Measurements from ENCODE around the gene MRPS30.
"Not testable (repeated sequence)": the region's sequence is repeated elsewhere in the genome, so short reads cannot be mapped to it uniquely, and the experiment has no call there.

The MRPS30 gene

GRCh38 chr5:44789372-44789995 lies 19.3 kb upstream of the MRPS30 start:
- not testable (repeated sequence) for H3K4me1 ChIP-seq (ENCODE audit: control insufficient read depth in 5 of 5, insufficient read depth in 5 of 5, low read length in 5 of 5); H3K9ac ChIP-seq (ENCODE audit: low read length in 5 of 5); H3K4me3 ChIP-seq (ENCODE audit: low read depth in 1 of 5, low read length in 5 of 5); H3K27ac ChIP-seq (ENCODE audit: low read depth, low read length); H3K36me3 ChIP-seq (ENCODE audit: control insufficient read depth in 5 of 5, insufficient read depth in 5 of 5, low read length in 5 of 5); H3K27me3 ChIP-seq (ENCODE audit: control insufficient read depth in 5 of 5, insufficient read depth in 4 of 5, low read length in 5 of 5)
- peaks cover 0 to 14% (median 6%) of the 10 kb centered on the region in 5 donors for H3K9me3 ChIP-seq (ENCODE audit: control insufficient read depth in 5 of 5, low read length in 5 of 5)

GRCh38 chr5:44792031-44792673 lies 16.6 kb upstream of the MRPS30 start:
- H3K9me3 ChIP-seq (ENCODE audit: control insufficient read depth in 5 of 5, low read length in 5 of 5), result peaks cover 0 to 20% (median 9%) of the 10 kb centered on the region in 5 donors
- H3K27ac ChIP-seq (ENCODE audit: low read depth, low read length); H3K27me3 ChIP-seq (ENCODE audit: control insufficient read depth in 5 of 5, insufficient read depth in 4 of 5, low read length in 5 of 5); H3K4me1 ChIP-seq (ENCODE audit: control insufficient read depth in 5 of 5, insufficient read depth in 5 of 5, low read length in 5 of 5); H3K9ac ChIP-seq (ENCODE audit: low read length in 5 of 5); H3K4me3 ChIP-seq (ENCODE audit: low read depth in 1 of 5, low read length in 5 of 5); H3K36me3 ChIP-seq (ENCODE audit: control insufficient read depth in 5 of 5, insufficient read depth in 5 of 5, low read length in 5 of 5): not testable (repeated sequence)

DNA sequence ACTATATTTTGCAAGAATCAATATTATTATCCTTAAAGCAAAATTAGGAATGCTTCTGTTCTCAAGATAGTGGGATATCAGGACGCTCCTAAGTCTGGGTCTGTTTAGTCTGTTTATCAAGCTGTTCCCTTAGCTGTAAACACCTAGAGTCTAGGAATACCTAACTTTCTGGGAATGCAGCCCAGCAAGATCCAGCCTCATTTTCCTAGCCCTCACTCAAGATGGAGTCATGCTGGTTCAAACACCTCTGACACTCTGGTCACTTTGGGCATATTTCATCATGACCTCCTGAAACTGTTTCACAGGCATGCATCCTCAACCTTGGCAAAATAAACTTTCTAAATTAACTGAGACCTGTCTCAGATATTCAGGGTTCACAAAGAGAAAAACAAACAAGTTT lies 14.4 kb upstream of the MRPS30 start:
- Histone ChIP-seq H3K4me3 (ENCODE audit: low read depth in 1 of 5, low read length in 5 of 5) (no peak overlapping the region), H3K36me3 (ENCODE audit: control insufficient read depth in 5 of 5, insufficient read depth in 5 of 5, low read length in 5 of 5) (no peaks in the 10 kb centered on the region), H3K9ac (ENCODE audit: low read length in 5 of 5) (no peak overlapping the region), H3K27me3 (ENCODE audit: control insufficient read depth in 5 of 5, insufficient read depth in 4 of 5, low read length in 5 of 5) (no peaks in the 10 kb centered on the region), H3K4me1 (ENCODE audit: control insufficient read depth in 5 of 5, insufficient read depth in 5 of 5, low read length in 5 of 5) (no peaks in the 10 kb centered on the region), H3K27ac (ENCODE audit: low read depth, low read length) (no peak overlapping the region), H3K9me3 (ENCODE audit: control insufficient read depth in 5 of 5, low read length in 5 of 5) (peaks cover 0 to 19% (median 10%) of the 10 kb centered on the region in 5 donors)

GRCh38 chr5:44795496-44795895 lies 13.3 kb upstream of the MRPS30 start:
- no peak overlapping the region for H3K9ac ChIP-seq (ENCODE audit: low read length in 5 of 5)
- no peaks in the 10 kb centered on the region for H3K4me1 ChIP-seq (ENCODE audit: control insufficient read depth in 5 of 5, insufficient read depth in 5 of 5, low read length in 5 of 5)
- H3K27ac ChIP-seq (ENCODE audit: low read depth, low read length), result no peak overlapping the region
- H3K9me3 ChIP-seq (ENCODE audit: control insufficient read depth in 5 of 5, low read length in 5 of 5), result peaks cover 0 to 19% (median 10%) of the 10 kb centered on the region in 5 donors
- H3K36me3 ChIP-seq (ENCODE audit: control insufficient read depth in 5 of 5, insufficient read depth in 5 of 5, low read length in 5 of 5), result no peaks in the 10 kb centered on the region
- H3K4me3 ChIP-seq (ENCODE audit: low read depth in 1 of 5, low read length in 5 of 5), result no peak overlapping the region
- no peaks in the 10 kb centered on the region for H3K27me3 ChIP-seq (ENCODE audit: control insufficient read depth in 5 of 5, insufficient read depth in 4 of 5, low read length in 5 of 5)

DNA sequence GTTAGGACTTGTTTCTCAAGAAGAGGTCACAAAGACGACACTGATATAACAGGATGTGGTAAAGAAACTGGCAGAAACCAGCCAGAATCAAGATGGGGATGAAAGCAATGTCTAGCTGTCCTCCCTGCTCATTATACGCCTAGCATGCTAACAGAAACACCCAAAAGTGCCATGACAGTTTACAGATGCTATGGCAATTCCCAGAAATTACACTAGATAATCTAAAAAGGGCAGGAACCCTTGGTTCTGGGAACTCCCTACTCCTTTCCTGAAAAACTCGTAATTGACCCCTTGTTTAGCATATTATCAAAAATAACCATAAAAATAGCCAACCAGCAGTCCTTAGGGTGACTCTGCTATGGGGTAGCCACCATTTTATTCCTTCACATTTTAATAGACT lies 10.9 kb upstream of the MRPS30 start:
- Histone ChIP-seq H3K9ac (ENCODE audit: low read length in 5 of 5) (no peak overlapping the region), H3K27ac (ENCODE audit: low read depth, low read length) (no peak overlapping the region), H3K4me3 (ENCODE audit: low read depth in 1 of 5, low read length in 5 of 5) (no peak overlapping the region), H3K4me1 (ENCODE audit: control insufficient read depth in 5 of 5, insufficient read depth in 5 of 5, low read length in 5 of 5) (no peaks in the 10 kb centered on the region), H3K36me3 (ENCODE audit: control insufficient read depth in 5 of 5, insufficient read depth in 5 of 5, low read length in 5 of 5) (no peaks in the 10 kb centered on the region), H3K9me3 (ENCODE audit: control insufficient read depth in 5 of 5, low read length in 5 of 5) (peaks cover 0 to 19% (median 10%) of the 10 kb centered on the region in 5 donors), H3K27me3 (ENCODE audit: control insufficient read depth in 5 of 5, insufficient read depth in 4 of 5, low read length in 5 of 5) (no peaks in the 10 kb centered on the region)

- H3K4me3 ChIP-seq (ENCODE audit: low read depth in 1 of 5, low read length in 5 of 5), result no peak overlapping the region
- peaks cover 0 to 3% (median 0%) of the 10 kb centered on the region in 5 donors for H3K9me3 ChIP-seq (ENCODE audit: control insufficient read depth in 5 of 5, low read length in 5 of 5)
- H3K36me3 ChIP-seq (ENCODE audit: control insufficient read depth in 5 of 5, insufficient read depth in 5 of 5, low read length in 5 of 5), result no peaks in the 10 kb centered on the region
- no peak overlapping the region for H3K9ac ChIP-seq (ENCODE audit: low read length in 5 of 5)
- H3K27me3 ChIP-seq (ENCODE audit: control insufficient read depth in 5 of 5, insufficient read depth in 4 of 5, low read length in 5 of 5), result no peaks in the 10 kb centered on the region
- H3K27ac ChIP-seq (ENCODE audit: low read depth, low read length), result no peak overlapping the region
- H3K4me1 ChIP-seq (ENCODE audit: control insufficient read depth in 5 of 5, insufficient read depth in 5 of 5, low read length in 5 of 5), result no peaks in the 10 kb centered on the region
Measured at GRCh38 chr5:44801992-44802391, 6.8 kb upstream of the MRPS30 start.

- no peaks in the 10 kb centered on the region for H3K27me3 ChIP-seq (ENCODE audit: control insufficient read depth in 5 of 5, insufficient read depth in 4 of 5, low read length in 5 of 5)
- H3K9me3 ChIP-seq (ENCODE audit: control insufficient read depth in 5 of 5, low read length in 5 of 5), result no peaks in the 10 kb centered on the region
- H3K4me3 ChIP-seq (ENCODE audit: low read depth in 1 of 5, low read length in 5 of 5), result no peak overlapping the region
Measured at GRCh38 chr5:44806608-44807007, 2.1 kb upstream of the MRPS30 start.

DNA sequence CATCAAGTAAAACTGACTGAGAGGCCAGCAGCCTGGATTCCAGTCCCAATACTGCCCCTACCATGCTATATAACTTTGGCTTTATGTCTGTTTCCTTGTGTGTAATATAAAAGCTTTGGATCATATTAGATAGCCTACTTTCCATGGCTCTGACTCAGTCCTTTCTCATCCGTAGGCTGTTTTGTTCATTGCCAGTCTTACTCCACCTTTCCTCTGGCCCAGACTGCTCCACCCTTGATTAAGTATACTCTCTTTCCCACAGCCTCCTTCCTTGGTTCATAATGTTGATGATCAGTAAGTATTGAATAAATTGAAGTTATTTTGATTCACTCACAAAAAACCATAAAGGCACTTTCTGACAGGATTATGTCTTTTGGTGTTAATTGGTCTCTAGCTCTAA lies 1.5 kb upstream of the MRPS30 start:
- H3K27me3 ChIP-seq (ENCODE audit: control insufficient read depth in 5 of 5, insufficient read depth in 4 of 5, low read length in 5 of 5), result no peaks in the 10 kb centered on the region
- H3K9me3 ChIP-seq (ENCODE audit: control insufficient read depth in 5 of 5, low read length in 5 of 5), result no peaks in the 10 kb centered on the region
- H3K4me3 ChIP-seq (ENCODE audit: low read depth in 1 of 5, low read length in 5 of 5), result no peak overlapping the region
- no peak overlapping the region for H3K9ac ChIP-seq (ENCODE audit: low read length in 5 of 5)
- no peak overlapping the region for H3K27ac ChIP-seq (ENCODE audit: low read depth, low read length)
- peaks cover 3 to 31% (median 19%) of the 10 kb centered on the region in 5 donors for H3K4me1 ChIP-seq (ENCODE audit: control insufficient read depth in 5 of 5, insufficient read depth in 5 of 5, low read length in 5 of 5)
- H3K36me3 ChIP-seq (ENCODE audit: control insufficient read depth in 5 of 5, insufficient read depth in 5 of 5, low read length in 5 of 5), result peaks cover 0 to 8% (median 7%) of the 10 kb centered on the region in 5 donors

More at GRCh38 chr5:44806608-44807007, 2.1 kb upstream of the MRPS30 start:
- H3K27ac ChIP-seq (ENCODE audit: low read depth, low read length), result no peak overlapping the region
- peaks cover 0 to 6% (median 3%) of the 10 kb centered on the region in 5 donors for H3K36me3 ChIP-seq (ENCODE audit: control insufficient read depth in 5 of 5, insufficient read depth in 5 of 5, low read length in 5 of 5)
- no peak overlapping the region for H3K9ac ChIP-seq (ENCODE audit: low read length in 5 of 5)
- peaks cover 3 to 31% (median 19%) of the 10 kb centered on the region in 5 donors for H3K4me1 ChIP-seq (ENCODE audit: control insufficient read depth in 5 of 5, insufficient read depth in 5 of 5, low read length in 5 of 5)

GRCh38 chr5:44809215-44809955 lies 638 bp downstream of the MRPS30 start:
- H3K4me1 ChIP-seq (ENCODE audit: control insufficient read depth in 5 of 5, insufficient read depth in 5 of 5, low read length in 5 of 5), result peaks cover 3 to 31% (median 19%) of the 10 kb centered on the region in 5 donors
- no peaks in the 10 kb centered on the region for H3K27me3 ChIP-seq (ENCODE audit: control insufficient read depth in 5 of 5, insufficient read depth in 4 of 5, low read length in 5 of 5)
- peak overlapping the region; percentile 43 to 95 (median 91) for H3K9ac ChIP-seq (ENCODE audit: low read length in 5 of 5)
- H3K27ac ChIP-seq (ENCODE audit: low read depth, low read length), result peak overlapping the region; percentile 68
- H3K4me3 ChIP-seq (ENCODE audit: low read depth in 1 of 5, low read length in 5 of 5), result peak overlapping the region; percentile 74 to 100 (median 98)
- peaks cover 14 to 23% (median 20%) of the 10 kb centered on the region in 5 donors for H3K36me3 ChIP-seq (ENCODE audit: control insufficient read depth in 5 of 5, insufficient read depth in 5 of 5, low read length in 5 of 5)
- no peaks in the 10 kb centered on the region for H3K9me3 ChIP-seq (ENCODE audit: control insufficient read depth in 5 of 5, low read length in 5 of 5)

DNA sequence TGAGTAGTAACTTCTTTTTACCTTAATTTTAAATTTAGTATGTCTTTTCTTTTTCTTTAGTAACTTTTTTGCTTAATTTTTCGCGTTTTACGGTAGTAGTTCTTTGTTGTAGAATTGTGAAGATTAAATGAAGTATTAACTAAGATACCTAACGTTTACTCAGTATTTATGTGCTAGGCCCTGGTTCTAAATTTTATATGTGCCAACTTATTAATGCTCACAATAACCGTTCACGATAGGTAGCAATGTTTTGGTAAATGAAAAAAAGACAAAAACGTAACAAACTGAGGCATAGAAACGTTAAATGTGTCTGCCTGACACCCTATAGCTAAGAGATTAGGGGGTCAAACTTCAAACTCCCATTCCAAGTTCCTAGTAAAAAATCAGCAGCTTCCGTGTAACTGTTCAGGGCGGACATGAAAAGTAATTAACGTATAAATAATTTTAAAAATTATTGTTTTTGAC lies 1.2 kb downstream of the MRPS30 start:
- Histone ChIP-seq H3K27ac (ENCODE audit: low read depth, low read length) (peak overlapping the region; percentile 68), H3K27me3 (ENCODE audit: control insufficient read depth in 5 of 5, insufficient read depth in 4 of 5, low read length in 5 of 5) (no peaks in the 10 kb centered on the region), H3K4me3 (ENCODE audit: low read depth in 1 of 5, low read length in 5 of 5) (peak overlapping the region; percentile 74 to 100 (median 98)), H3K9me3 (ENCODE audit: control insufficient read depth in 5 of 5, low read length in 5 of 5) (no peaks in the 10 kb centered on the region), H3K9ac (ENCODE audit: low read length in 5 of 5) (peak overlapping the region in 4 of 5 donors; percentile 87 to 95 (median 92)), H3K4me1 (ENCODE audit: control insufficient read depth in 5 of 5, insufficient read depth in 5 of 5, low read length in 5 of 5) (peaks cover 3 to 31% (median 19%) of the 10 kb centered on the region in 5 donors), H3K36me3 (ENCODE audit: control insufficient read depth in 5 of 5, insufficient read depth in 5 of 5, low read length in 5 of 5) (peaks cover 20 to 29% (median 26%) of the 10 kb centered on the region in 5 donors)
